ENCODE data around the gene IL20. TPM values are rescaled to one million over a fixed set of nuclear protein-coding genes. Genes with fewer than 3 reads are reported as not detected.
A peak's percentile ranks its signal among the peaks of the same experiment; 100 is the strongest.

IL20 gene
- polyA plus RNA-seq, 1 donor from 2014 or later, result not detected

DNA sequence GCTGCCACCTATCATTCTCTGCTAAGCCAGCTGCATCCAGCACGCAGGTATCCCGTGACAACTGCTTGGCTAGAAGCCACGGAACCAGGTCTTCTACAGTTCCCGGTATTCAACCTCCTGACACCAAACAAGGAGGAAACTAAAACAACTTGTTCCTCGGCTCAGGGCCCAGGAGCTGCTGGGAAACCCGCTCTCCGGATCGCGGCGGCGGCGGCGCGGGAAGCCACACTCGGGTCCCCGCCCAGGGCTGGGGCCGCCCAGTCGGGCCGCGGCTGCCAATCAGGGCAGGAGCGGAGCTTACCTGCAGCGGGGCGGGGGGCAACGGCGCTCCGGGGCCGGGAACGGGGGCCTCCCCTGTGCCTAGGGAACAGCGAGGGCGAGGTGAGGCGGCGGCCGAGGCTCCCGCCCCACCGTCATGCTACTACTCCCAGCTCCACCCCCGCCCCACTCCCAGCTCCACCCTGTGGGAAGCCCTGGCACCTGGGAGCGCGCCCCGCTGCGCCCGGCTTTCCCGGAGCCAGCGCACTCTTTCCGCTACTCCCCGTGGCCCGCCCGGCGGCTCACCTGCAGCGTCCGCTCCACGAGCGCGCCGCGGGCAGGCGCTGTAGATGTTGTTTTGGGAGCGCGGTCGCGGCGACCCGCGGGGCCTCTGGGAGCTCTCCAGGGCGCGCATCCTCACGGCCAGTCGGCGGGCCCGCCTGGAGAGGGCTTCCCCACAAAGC lies 43.9 kb downstream of the IL20 start:
- peak overlapping the region; percentile 79 for H3K4me3 ChIP-seq (ENCODE audit: low read length)
- peak overlapping the region; percentile 24 for H3K9ac ChIP-seq (ENCODE audit: low read length)
- H4K20me1 ChIP-seq (ENCODE audit: insufficient read depth), result no peaks in the 10 kb centered on the region
- no peaks in the 10 kb centered on the region for H3K79me2 ChIP-seq (replicated peaks; ENCODE audit: insufficient read depth, low read length)
- H3K36me3 ChIP-seq (ENCODE audit: insufficient read depth, low read length), result no peaks in the 10 kb centered on the region
- H2AFZ ChIP-seq (ENCODE audit: low read depth, low read length), result no peak overlapping the region
- no peaks in the 10 kb centered on the region for H3K9me3 ChIP-seq (ENCODE audit: low read length)
- H3K27ac ChIP-seq (ENCODE audit: low read length), result no peak overlapping the region
- H3F3A ChIP-seq (ENCODE audit: insufficient read depth, low read length, poor library complexity, severe bottlenecking), result no peaks in the 10 kb centered on the region
- H3K27me3 ChIP-seq (ENCODE audit: insufficient read depth, low read depth, low read length), result peaks cover 39% of the 10 kb centered on the region
- TF ChIP-seq, protein P1, sequence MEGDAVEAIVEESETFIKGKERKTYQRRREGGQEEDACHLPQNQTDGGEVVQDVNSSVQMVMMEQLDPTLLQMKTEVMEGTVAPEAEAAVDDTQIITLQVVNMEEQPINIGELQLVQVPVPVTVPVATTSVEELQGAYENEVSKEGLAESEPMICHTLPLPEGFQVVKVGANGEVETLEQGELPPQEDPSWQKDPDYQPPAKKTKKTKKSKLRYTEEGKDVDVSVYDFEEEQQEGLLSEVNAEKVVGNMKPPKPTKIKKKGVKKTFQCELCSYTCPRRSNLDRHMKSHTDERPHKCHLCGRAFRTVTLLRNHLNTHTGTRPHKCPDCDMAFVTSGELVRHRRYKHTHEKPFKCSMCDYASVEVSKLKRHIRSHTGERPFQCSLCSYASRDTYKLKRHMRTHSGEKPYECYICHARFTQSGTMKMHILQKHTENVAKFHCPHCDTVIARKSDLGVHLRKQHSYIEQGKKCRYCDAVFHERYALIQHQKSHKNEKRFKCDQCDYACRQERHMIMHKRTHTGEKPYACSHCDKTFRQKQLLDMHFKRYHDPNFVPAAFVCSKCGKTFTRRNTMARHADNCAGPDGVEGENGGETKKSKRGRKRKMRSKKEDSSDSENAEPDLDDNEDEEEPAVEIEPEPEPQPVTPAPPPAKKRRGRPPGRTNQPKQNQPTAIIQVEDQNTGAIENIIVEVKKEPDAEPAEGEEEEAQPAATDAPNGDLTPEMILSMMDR (IDR thresholded peaks at IDR 0.05; ENCODE audit: poor library complexity, severe bottlenecking), result peak; percentile 18
- TF ChIP-seq EZH2 (IDR thresholded peaks at IDR 0.05; ENCODE audit: borderline replicate concordance, insufficient read depth, low read length, poor library complexity, severe bottlenecking) (no peak), EP300 (conservative IDR thresholded peaks at IDR 0.05; ENCODE audit: poor library complexity, severe bottlenecking) (no peak), TAF1 (IDR thresholded peaks at IDR 0.05; ENCODE audit: low read depth) (no peak), SMC3 (conservative IDR thresholded peaks at IDR 0.05; ENCODE audit: poor library complexity) (peak; percentile 15), MXI1 (conservative IDR thresholded peaks at IDR 0.05; ENCODE audit: poor library complexity, severe bottlenecking) (no peak), RAD21 (conservative IDR thresholded peaks at IDR 0.05) (no peak), POLR2AphosphoS5 (IDR thresholded peaks at IDR 0.05) (peak; percentile 19)
- TF ChIP-seq, protein P2, sequence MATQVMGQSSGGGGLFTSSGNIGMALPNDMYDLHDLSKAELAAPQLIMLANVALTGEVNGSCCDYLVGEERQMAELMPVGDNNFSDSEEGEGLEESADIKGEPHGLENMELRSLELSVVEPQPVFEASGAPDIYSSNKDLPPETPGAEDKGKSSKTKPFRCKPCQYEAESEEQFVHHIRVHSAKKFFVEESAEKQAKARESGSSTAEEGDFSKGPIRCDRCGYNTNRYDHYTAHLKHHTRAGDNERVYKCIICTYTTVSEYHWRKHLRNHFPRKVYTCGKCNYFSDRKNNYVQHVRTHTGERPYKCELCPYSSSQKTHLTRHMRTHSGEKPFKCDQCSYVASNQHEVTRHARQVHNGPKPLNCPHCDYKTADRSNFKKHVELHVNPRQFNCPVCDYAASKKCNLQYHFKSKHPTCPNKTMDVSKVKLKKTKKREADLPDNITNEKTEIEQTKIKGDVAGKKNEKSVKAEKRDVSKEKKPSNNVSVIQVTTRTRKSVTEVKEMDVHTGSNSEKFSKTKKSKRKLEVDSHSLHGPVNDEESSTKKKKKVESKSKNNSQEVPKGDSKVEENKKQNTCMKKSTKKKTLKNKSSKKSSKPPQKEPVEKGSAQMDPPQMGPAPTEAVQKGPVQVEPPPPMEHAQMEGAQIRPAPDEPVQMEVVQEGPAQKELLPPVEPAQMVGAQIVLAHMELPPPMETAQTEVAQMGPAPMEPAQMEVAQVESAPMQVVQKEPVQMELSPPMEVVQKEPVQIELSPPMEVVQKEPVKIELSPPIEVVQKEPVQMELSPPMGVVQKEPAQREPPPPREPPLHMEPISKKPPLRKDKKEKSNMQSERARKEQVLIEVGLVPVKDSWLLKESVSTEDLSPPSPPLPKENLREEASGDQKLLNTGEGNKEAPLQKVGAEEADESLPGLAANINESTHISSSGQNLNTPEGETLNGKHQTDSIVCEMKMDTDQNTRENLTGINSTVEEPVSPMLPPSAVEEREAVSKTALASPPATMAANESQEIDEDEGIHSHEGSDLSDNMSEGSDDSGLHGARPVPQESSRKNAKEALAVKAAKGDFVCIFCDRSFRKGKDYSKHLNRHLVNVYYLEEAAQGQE (IDR thresholded peaks at IDR 0.05; ENCODE audit: borderline replicate concordance), result peak; percentile 11
- H3K9me2 ChIP-seq (ENCODE audit: insufficient read depth, low read length), result no peaks in the 10 kb centered on the region
- peak overlapping the region; percentile 60 for H3K4me2 ChIP-seq (ENCODE audit: low read length)

DNA sequence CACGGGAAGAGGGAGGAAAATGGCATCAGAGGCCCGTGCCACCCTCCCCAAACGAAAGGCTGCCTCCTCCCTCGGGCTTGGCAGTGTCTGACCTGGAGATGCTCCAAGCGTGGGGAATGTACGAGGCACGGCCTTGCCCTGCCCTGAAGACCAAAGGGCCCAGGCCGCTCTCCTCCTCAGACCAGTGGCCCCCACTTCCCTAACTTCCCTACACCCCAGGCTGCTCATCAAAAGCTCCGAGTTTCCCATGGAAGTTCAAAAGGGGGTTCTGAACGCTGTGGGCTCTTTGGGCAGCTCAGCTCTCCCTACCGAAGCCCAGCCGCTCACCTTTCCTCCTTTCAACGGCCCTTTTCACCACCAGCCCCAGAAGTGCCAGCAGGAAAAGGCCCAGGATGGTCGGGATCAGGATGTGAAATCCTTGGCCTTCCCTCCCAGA lies 44.5 kb downstream of the IL20 start:
- no peaks in the 10 kb centered on the region for H3F3A ChIP-seq (ENCODE audit: insufficient read depth, low read length, poor library complexity, severe bottlenecking)
- H2AFZ ChIP-seq (ENCODE audit: low read depth, low read length), result no peak overlapping the region
- peaks cover 39% of the 10 kb centered on the region for H3K27me3 ChIP-seq (ENCODE audit: insufficient read depth, low read depth, low read length)
- no peaks in the 10 kb centered on the region for H3K79me2 ChIP-seq (replicated peaks; ENCODE audit: insufficient read depth, low read length)
- no peaks in the 10 kb centered on the region for H3K9me3 ChIP-seq (ENCODE audit: low read length)
- no peak overlapping the region for H3K27ac ChIP-seq (ENCODE audit: low read length)
- H3K9me2 ChIP-seq (ENCODE audit: insufficient read depth, low read length), result no peaks in the 10 kb centered on the region
- H4K20me1 ChIP-seq (ENCODE audit: insufficient read depth), result no peaks in the 10 kb centered on the region
- H3K36me3 ChIP-seq (ENCODE audit: insufficient read depth, low read length), result no peaks in the 10 kb centered on the region
- H3K4me2 ChIP-seq (ENCODE audit: low read length), result peak overlapping the region; percentile 60
- peak overlapping the region; percentile 79 for H3K4me3 ChIP-seq (ENCODE audit: low read length)
- no peak for TF ChIP-seq POLR2AphosphoS5 (IDR thresholded peaks at IDR 0.05)
- TF ChIP-seq, protein P2 (IDR thresholded peaks at IDR 0.05; ENCODE audit: borderline replicate concordance), result peak; percentile 7
- H3K9ac ChIP-seq (ENCODE audit: low read length), result peak overlapping the region; percentile 24
